Upper lobe of left lung (tissue), 6 donors: ENCODE data around the gene VEGFC. TPM values are rescaled to one million over a fixed set of nuclear protein-coding genes. Genes with fewer than 3 reads are reported as not detected.

Source experiments
- ATAC-seq, 2 donors: fragments of 200-7000 bp; cut with Tn5 transposase; one replicate each; pipeline ENCODE4 v1.9.1; 2022; ENCODE audit warnings: mild to moderate bottlenecking in 2 of 2, moderate library complexity in 2 of 2; ENCODE audit not compliant: low FRiP score in 2 of 2
- DNase-seq, 2 donors: peaks; one replicate each; pipeline ENCODE4 v3.0.0-alpha.2; 2019 to 2020
- H3K27ac ChIP-seq, 4 donors: fragments of 200-600 bp; sonication (generic); one replicate each; pipeline ENCODE4 v1.5.1; 2016 to 2019
- H3K27me3 ChIP-seq, 4 donors: fragments of 200-600 bp; sonication (generic); one replicate each; pipeline ENCODE4 v1.5.1; 2017 to 2019
- H3K36me3 ChIP-seq, 4 donors: fragments of 200-600 bp; sonication (generic); one replicate each; pipeline ENCODE4 v1.5.1; 2016 to 2019
- H3K4me1 ChIP-seq, 4 donors: fragments of 200-600 bp; sonication (generic); one replicate each; pipeline ENCODE4 v1.5.1; 2018 to 2019
- H3K4me3 ChIP-seq, 4 donors: fragments of 200-600 bp; sonication (generic); one replicate each; pipeline ENCODE4 v1.5.1; 2017 to 2019; ENCODE audit warnings: mild to moderate bottlenecking in 2 of 4, moderate library complexity in 1 of 4
- H3K9me3 ChIP-seq, 4 donors: fragments of 200-600 bp; sonication (generic); one replicate each; pipeline ENCODE4 v1.5.1; 2018 to 2019
- CTCF ChIP-seq, 6 experiments: fragments of 450-650 bp in 4 of 6; fragments of 200-600 bp in 2 of 6; sonication (generic) in 2 of 6; IDR thresholded peaks; one replicate each; pipeline ENCODE4 v1.5.1; 2016 to 2019; ENCODE audit warnings: antibody characterized with exemption in 6 of 6
- EP300 ChIP-seq, 4 donors: sonication (generic); formaldehyde crosslinking; IDR thresholded peaks; one replicate each; pipeline ENCODE4 v1.5.1; 2017; ENCODE audit warnings: antibody characterized with exemption in 4 of 4, control low read depth in 2 of 4
- POLR2A ChIP-seq, 4 donors: fragments of 450-650 bp; IDR thresholded peaks; one replicate each; pipeline ENCODE4 v1.5.1; 2016 to 2017; ENCODE audit warnings: antibody characterized with exemption in 4 of 4, mild to moderate bottlenecking in 2 of 4
- POLR2AphosphoS5 ChIP-seq, 2 donors: sonication (generic); formaldehyde crosslinking; IDR thresholded peaks; one replicate each; pipeline ENCODE4 v1.5.1; 2017; ENCODE audit warnings: antibody characterized with exemption in 2 of 2
- WGBS, 2 donors: methylation state at CpG; one replicate each; pipeline ENCODE4 v1.1.5; 2017 to 2018; 5-methylcytosine and 5-hydroxymethylcytosine counted together
- total RNA-seq, 6 donors: library from RNA; depleted of rRNA in 4 of 6; stranded (reverse); fragments of >200 nt in 4 of 6; gene quantifications; one replicate each; pipeline versions ENCODE4 v1.1.0 to v1.2.1, GENCODE V29; 2016 to 2021
- donor health status: DM: no; HTN: no; CAD: no; lungs with moderate emphysema.
- donor health status: DM: no; HTN: yes; CAD: no; lungs with severe emphysema.

Gene VEGFC
- total RNA-seq, result 10 to 100 TPM in 2 of 6 donors, 1 to 10 TPM in 4; 5.1 to 13.7 (median 7.5) TPM

DNA sequence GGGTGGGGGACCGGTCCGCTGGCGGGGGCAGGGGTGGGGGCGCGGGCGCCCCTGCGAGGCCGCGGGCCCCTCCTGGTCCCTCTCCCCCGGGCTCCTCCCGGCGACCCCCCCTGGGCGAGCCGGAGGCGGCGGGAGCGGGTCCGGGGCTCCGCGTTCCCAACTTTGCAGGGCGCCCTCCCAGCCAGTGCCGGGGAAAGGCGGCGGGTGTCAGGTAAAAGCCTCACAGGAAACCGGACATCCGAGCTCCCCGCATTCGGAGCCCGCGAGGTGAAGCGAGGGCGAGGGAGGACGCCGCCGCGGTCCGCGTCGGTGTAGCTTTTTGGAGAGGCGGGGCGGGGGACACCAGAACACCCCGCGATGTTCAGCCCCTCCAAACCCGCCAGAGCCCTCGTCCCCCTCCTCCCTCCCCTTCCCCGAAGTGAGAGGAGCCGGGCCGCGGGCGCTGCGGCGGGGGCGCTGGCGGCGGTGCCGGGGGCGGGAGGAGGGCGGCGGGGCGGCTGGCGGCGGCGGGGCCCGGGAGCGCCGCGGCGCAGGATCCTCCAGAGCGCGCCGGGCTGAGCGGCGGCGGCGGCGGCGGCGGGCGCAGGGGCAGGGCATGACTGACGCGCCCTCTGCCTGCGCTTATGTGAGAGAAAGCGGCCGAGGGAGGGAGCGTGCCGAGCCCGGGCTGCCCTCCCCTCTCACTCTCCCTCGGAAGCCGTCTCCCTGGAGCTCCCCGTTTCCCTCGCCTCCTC is at the start of gene VEGFC:
Gene VEGFC, minus strand, starts transcription at position 597 of the 734 bp plus-strand sequence. CDS start 611 bp downstream, outside the sequence.
- Histone ChIP-seq H3K27ac (peak within 1 kb of the TSS; percentile 64 to 92 (median 88)), H3K36me3 (no peaks in the 10 kb centered on the region), H3K4me3 (peak within 1 kb of the TSS; percentile 57 to 77 (median 62)), H3K9me3 (no peaks in the 10 kb centered on the region), H3K4me1 (peaks cover 4 to 25% (median 14%) of the 10 kb centered on the region in 4 donors), H3K27me3 (peaks cover 0 to 4% (median 2%) of the 10 kb centered on the region in 4 donors)
- TF ChIP-seq EP300 (IDR thresholded peaks at IDR 0.05), result no peak
- peak in 1 of 2 donors; percentile 34 for TF ChIP-seq POLR2AphosphoS5 (IDR thresholded peaks at IDR 0.05)
- ATAC-seq (peak; percentile 77 to 90), DNase-seq (peak; percentile 51 to 91)
- 0% methylated on average over 4 to 9 of the region's 91 CpGs for WGBS, 2 donors

GRCh38 chr4:176841711-176842112 is 49.0 kb upstream of the VEGFC start:
- no peaks in the 10 kb centered on the region for H3K27me3 ChIP-seq
- no peaks in the 10 kb centered on the region for H3K36me3 ChIP-seq
- no peak overlapping the region for H3K4me3 ChIP-seq
- TF ChIP-seq POLR2A (IDR thresholded peaks at IDR 0.05) (no peak), EP300 (IDR thresholded peaks at IDR 0.05) (no peak), POLR2AphosphoS5 (IDR thresholded peaks at IDR 0.05) (no peak), CTCF (IDR thresholded peaks at IDR 0.05) (no peak)
- no peak overlapping the region for H3K27ac ChIP-seq
- no peaks in the 10 kb centered on the region for H3K4me1 ChIP-seq
- H3K9me3 ChIP-seq, result no peaks in the 10 kb centered on the region
- DNase-seq (no peak), ATAC-seq (no peak)
- WGBS, 2 donors, result 60 to 71% methylated on average over 1 of the region's 1 CpG

GRCh38 chr4:176840166-176840565 is 47.4 kb upstream of the VEGFC start:
- Histone ChIP-seq H3K4me3 (no peak overlapping the region), H3K4me1 (no peaks in the 10 kb centered on the region), H3K36me3 (no peaks in the 10 kb centered on the region), H3K27ac (no peak overlapping the region), H3K27me3 (no peaks in the 10 kb centered on the region), H3K9me3 (no peaks in the 10 kb centered on the region)
- no peak for ATAC-seq
- no peak for DNase-seq
- 55 to 56% methylated on average over 4 of the region's 4 CpGs for WGBS, 2 donors
- TF ChIP-seq POLR2A (IDR thresholded peaks at IDR 0.05) (no peak), EP300 (IDR thresholded peaks at IDR 0.05) (no peak), POLR2AphosphoS5 (IDR thresholded peaks at IDR 0.05) (no peak)

- no peak overlapping the region for H3K4me3 ChIP-seq
- H3K27ac ChIP-seq, result no peak overlapping the region
- no peaks in the 10 kb centered on the region for H3K27me3 ChIP-seq
- no peaks in the 10 kb centered on the region for H3K4me1 ChIP-seq
- no peaks in the 10 kb centered on the region for H3K9me3 ChIP-seq
- no peaks in the 10 kb centered on the region for H3K36me3 ChIP-seq
- TF ChIP-seq CTCF (IDR thresholded peaks at IDR 0.05) (no peak), POLR2A (IDR thresholded peaks at IDR 0.05) (no peak), POLR2AphosphoS5 (IDR thresholded peaks at IDR 0.05) (no peak), EP300 (IDR thresholded peaks at IDR 0.05) (no peak)
- WGBS, 2 donors, result 85 to 90% methylated on average over 3 of the region's 3 CpGs
- DNase-seq, result no peak
- no peak for ATAC-seq
Measured at GRCh38 chr4:176839656-176840055, 46.9 kb upstream of the VEGFC start.

DNA sequence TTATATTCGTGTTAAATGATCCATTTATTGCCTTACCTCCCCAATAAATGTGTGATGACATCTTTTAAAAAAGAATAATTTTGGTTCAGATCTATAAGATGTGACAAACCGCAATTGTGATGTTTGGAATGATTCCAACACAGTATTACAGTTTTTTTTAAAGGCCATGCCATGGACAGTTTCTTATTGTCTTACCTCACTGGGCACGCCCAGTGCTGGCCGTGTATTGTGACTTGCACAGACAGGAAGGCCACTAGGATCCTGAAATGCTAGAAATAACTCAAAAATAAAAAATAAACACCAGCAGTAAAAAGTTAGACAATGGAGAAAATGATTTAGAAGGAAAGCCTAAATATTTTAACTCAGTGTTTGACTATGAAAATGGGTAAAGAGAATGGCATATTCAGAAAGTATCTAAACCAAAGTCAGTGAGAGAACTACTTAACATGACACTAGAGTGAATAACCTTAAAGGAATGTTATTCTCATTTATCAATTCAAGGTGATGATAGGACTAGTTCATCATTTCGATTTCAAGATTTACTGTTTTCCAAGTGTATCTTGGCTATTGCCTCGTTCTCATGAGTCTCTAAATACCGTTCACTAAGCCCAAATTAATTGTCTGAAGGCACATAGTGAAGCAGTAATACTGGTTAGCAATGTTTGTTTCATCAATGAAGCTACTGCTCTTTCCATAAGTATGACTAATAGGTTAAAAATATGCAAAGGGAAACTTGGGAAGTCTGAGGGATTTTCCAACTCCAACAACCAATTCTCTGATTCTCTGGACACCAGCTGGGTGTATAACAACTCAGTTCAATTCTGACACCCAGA is 46.1 kb upstream of the VEGFC start:
- WGBS, 2 donors, result 74% methylated on average over 7 of the region's 7 CpGs
- no peaks in the 10 kb centered on the region for H3K36me3 ChIP-seq
- no peaks in the 10 kb centered on the region for H3K9me3 ChIP-seq
- H3K4me1 ChIP-seq, result no peaks in the 10 kb centered on the region
- no peaks in the 10 kb centered on the region for H3K27me3 ChIP-seq
- no peak for DNase-seq
- H3K4me3 ChIP-seq, result no peak overlapping the region
- ATAC-seq, result no peak
- TF ChIP-seq EP300 (IDR thresholded peaks at IDR 0.05) (no peak), POLR2AphosphoS5 (IDR thresholded peaks at IDR 0.05) (no peak), CTCF (IDR thresholded peaks at IDR 0.05) (no peak), POLR2A (IDR thresholded peaks at IDR 0.05) (no peak)
- no peak overlapping the region for H3K27ac ChIP-seq
